Measurements from ENCODE around the gene KIF1B.

GRCh38 chr1:10308001-10308400 is 97.6 kb downstream of the KIF1B start:
- TF ChIP-seq CTCF (IDR thresholded peaks at IDR 0.05; ENCODE audit: low read length) (no peak), EZH2 (optimal IDR thresholded peaks at IDR 0.05; ENCODE audit: low read depth, low read length) (no peak)

Data from MM.1S (cell line).